ENCODE data around the gene SELPLG.
A peak's percentile ranks its signal among the peaks of the same experiment; 100 is the strongest.

The SELPLG gene

GRCh38 chr12:108610856-108611605, 22.7 kb downstream of the SELPLG start:
- peaks cover 14% of the 10 kb centered on the region for H3K36me3 Mint-ChIP-seq
- no peak overlapping the region for H3K4me3 Mint-ChIP-seq
- DNase-seq (ENCODE audit: low spot score in 2 of 2) (no peak), ATAC-seq (no peak)
- H3K4me1 Mint-ChIP-seq: peaks cover 33% of the 10 kb centered on the region
- no peaks in the 10 kb centered on the region for H3K9me3 Mint-ChIP-seq
- H3K27ac Mint-ChIP-seq: no peak overlapping the region

DNA sequence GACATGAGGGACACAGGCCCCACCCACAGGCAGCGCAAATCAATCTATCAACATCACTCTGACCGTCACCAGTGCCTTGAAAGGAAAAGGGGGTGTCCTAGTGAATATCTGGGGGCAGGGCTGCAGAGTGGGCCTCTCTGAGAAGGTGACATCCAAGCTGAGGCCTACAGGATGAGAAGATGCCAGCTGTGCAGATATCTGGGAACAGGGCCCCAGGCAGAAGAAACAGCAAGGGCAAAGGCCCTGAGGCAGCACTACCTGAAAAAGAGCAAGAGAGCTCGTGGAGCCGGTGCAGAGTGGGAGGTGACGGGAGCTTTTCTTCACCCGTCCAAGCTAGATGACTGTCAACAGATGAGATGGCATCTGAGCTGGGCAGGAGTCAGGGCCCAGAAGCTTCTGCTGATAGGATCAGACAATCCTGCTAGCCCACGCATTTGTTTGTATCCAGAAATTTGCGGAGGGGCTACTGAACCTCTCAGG, 23.3 kb downstream of the SELPLG start:
- Mint-ChIP-seq H3K36me3 (peaks cover 20% of the 10 kb centered on the region), H3K4me3 (no peak overlapping the region)

DNA sequence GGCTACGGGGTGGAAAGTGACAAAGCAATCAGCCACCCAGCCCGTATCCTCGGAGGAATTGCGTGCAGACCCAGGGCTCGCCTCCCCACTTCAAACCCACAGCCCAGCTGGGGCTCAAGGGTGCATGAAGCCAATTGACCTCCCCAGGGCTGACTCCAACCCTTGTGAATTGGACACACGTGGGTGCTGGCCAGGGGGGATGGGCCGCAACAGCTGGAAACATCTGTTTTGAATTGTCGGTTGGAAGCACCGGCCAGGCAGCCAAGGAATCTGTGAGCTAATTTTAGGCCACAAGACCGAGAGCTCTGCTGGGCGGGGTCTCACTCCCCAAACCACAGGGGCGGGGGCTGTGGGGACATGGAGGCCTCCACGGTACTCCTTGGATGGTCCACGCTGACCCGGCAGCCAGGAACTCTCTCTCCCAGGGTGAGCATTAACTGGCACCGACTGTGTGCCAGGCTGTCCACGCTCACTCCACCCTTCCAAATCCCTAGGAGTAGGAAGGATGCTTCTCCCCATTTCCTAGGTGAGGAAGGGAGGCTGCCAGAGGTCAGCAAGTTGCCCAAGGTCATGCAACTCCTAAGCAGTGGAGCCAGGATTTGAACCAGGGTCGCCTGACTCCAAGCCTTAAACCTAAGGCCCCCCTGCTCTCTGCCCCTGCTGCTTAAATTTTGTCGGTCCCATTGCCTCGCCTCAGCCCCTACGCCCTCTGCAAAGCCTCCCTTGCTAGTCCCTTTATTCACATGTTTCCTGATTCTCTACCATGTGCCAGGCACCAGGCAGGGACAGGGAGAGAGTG, 24.0 kb downstream of the SELPLG start:
- Mint-ChIP-seq H3K4me1 (peaks cover 41% of the 10 kb centered on the region), H3K27ac (peak overlapping the region; percentile 19), H3K4me3 (no peak overlapping the region), H3K9me3 (no peaks in the 10 kb centered on the region), H3K36me3 (peaks cover 26% of the 10 kb centered on the region)
- ATAC-seq (no peak), DNase-seq (ENCODE audit: low spot score in 2 of 2) (no peak)

More for the DNA sequence above, 23.3 kb downstream of the SELPLG start:
- Mint-ChIP-seq H3K27ac (peak overlapping the region; percentile 19), H3K4me1 (peaks cover 39% of the 10 kb centered on the region), H3K9me3 (no peaks in the 10 kb centered on the region)
- DNase-seq (ENCODE audit: low spot score in 2 of 2): no peak
- ATAC-seq: no peak

GRCh38 chr12:108608616-108609015, 25.1 kb downstream of the SELPLG start:
- no peak for ATAC-seq
- DNase-seq (ENCODE audit: low spot score in 2 of 2): no peak
- no peak overlapping the region for H3K4me3 Mint-ChIP-seq
- H3K4me1 Mint-ChIP-seq: peaks cover 32% of the 10 kb centered on the region
- no peak overlapping the region for H3K27ac Mint-ChIP-seq
- peaks cover 25% of the 10 kb centered on the region for H3K36me3 Mint-ChIP-seq
- no peaks in the 10 kb centered on the region for H3K9me3 Mint-ChIP-seq

DNA sequence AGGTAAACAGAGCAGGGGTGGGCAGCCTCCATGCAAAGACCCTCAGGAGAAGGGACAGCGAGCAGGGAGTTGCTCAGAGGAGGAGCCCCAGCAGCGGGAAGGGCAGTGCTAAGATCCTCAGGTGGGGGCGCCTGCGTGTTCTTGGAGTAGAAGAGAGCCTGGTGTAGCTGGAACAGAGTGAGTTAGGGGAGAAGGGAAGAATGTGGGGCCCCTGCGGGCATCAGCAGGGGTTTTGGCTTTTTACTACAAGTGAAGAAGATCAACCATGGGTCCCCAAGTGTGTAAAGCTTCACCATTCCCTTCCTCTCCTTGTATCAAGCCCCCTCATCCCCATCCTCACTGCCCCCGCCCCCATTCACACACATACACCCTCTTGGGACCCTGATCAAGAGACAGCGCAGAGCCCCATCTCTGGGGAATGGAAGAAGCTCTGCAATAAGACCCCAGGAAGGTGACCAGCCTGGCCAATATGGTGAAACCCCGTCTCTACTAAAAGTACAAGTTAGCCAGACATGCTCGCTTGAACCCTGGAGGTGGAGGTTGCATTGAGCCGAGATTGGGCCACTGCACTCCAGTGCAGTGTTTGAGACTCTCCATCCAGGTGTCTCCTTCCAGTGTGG, 25.6 kb downstream of the SELPLG start:
- peaks cover 21% of the 10 kb centered on the region for H3K36me3 Mint-ChIP-seq
- no peak overlapping the region for H3K27ac Mint-ChIP-seq
- H3K4me3 Mint-ChIP-seq: no peak overlapping the region
- ATAC-seq (no peak), DNase-seq (ENCODE audit: low spot score in 2 of 2) (no peak)
- H3K9me3 Mint-ChIP-seq: no peaks in the 10 kb centered on the region
- H3K4me1 Mint-ChIP-seq: peaks cover 26% of the 10 kb centered on the region

- H3K27ac Mint-ChIP-seq: peak overlapping the region; percentile 96
- DNase-seq (ENCODE audit: low spot score in 2 of 2) (no peak), ATAC-seq (no peak)
- H3K36me3 Mint-ChIP-seq: peaks cover 21% of the 10 kb centered on the region
- peaks cover 15% of the 10 kb centered on the region for H3K4me1 Mint-ChIP-seq
- H3K9me3 Mint-ChIP-seq: no peaks in the 10 kb centered on the region
- H3K4me3 Mint-ChIP-seq: no peak overlapping the region
These were observed 27.2 kb downstream of the SELPLG start for GRCh38 chr12:108606492-108606891.

DNA sequence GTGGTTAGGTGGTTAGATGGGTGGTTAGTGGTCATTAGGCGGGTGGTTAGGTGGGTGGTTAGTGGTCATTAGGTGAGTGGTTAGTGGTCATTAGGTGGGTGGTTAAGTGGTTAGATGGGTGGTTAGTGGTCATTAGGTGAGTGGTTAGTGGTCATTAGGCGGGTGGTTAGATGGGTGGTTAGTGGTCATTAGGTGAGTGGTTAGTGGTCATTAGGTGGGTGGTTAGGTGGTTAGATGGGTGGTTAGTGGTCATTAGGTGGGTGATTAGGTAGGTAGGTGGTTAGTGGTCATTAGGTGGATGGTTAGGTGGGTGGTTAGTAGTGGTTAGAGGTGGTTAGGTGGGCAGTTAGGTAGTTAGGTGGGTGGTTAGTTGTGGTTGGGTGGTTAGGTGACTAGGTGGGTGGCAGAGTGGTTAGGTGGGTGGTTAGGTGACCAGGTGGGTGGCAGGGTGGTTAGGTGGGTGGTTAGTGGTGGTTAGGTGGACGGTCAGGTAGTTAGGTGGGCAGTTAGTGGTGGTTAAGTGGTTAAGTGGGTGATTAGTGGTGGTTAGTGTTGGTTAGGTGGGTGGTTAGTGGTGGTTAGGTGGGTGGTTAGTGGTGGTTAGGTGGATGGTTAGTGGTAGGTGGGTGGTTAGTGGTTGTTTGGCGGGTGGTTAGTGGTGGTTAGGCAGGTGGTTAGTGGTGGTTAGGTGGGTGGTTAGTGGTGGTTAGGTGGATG, 27.8 kb downstream of the SELPLG start:
- ATAC-seq (no peak), DNase-seq (ENCODE audit: low spot score in 2 of 2) (no peak)
- H3K4me3 Mint-ChIP-seq: no peak overlapping the region
- H3K36me3 Mint-ChIP-seq: peaks cover 21% of the 10 kb centered on the region
- no peaks in the 10 kb centered on the region for H3K9me3 Mint-ChIP-seq
- H3K27ac Mint-ChIP-seq: peak overlapping the region; percentile 96
- H3K4me1 Mint-ChIP-seq: peaks cover 15% of the 10 kb centered on the region

- ATAC-seq (peak; percentile 9), DNase-seq (ENCODE audit: low spot score in 2 of 2) (no peak)
- H3K9me3 Mint-ChIP-seq: no peaks in the 10 kb centered on the region
- H3K4me1 Mint-ChIP-seq: peaks cover 15% of the 10 kb centered on the region
- H3K4me3 Mint-ChIP-seq: no peak overlapping the region
- peaks cover 21% of the 10 kb centered on the region for H3K36me3 Mint-ChIP-seq
- peak overlapping the region; percentile 96 for H3K27ac Mint-ChIP-seq
These were observed 28.5 kb downstream of the SELPLG start for GRCh38 chr12:108605000-108605689.

DNA sequence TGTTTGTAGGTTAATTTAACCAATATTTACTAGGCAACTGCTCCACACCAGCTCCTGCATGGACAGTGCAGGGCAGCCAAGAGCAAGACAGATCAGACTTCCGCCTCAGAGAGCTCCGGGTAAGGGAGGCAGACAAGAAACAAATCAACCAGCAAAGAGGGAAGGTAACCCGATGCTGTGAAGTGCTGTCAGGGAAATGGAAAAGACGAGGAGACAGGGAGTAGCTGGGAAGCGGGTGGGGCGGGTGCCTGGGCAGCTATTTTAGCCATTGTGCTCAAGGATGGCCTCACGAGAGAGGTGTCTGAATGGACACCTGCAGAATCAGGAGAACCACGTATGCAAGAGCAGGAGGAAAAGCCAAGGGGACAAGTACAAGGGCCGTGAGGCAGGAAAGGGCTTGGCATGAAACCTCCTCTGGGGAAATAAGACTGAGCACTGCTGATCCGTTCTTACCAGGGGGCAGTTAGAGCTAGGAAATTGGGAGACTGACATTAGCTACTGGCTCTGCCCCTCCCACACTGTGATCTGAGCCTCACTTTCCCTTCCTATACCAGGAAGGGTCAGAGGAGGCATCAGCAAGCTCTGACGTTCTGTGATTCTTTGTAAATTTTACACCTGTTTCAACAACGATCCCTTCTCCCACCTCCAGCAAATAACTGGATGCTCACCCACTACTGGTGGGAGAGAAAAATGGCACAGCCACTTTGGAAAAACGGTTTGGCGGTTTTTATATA, 29.3 kb downstream of the SELPLG start:
- DNase-seq (ENCODE audit: low spot score in 2 of 2) (no peak), ATAC-seq (no peak)
- no peaks in the 10 kb centered on the region for H3K9me3 Mint-ChIP-seq
- H3K36me3 Mint-ChIP-seq: peaks cover 21% of the 10 kb centered on the region
- H3K4me1 Mint-ChIP-seq: peaks cover 15% of the 10 kb centered on the region
- H3K27ac Mint-ChIP-seq: peak overlapping the region; percentile 96
- no peak overlapping the region for H3K4me3 Mint-ChIP-seq

DNA sequence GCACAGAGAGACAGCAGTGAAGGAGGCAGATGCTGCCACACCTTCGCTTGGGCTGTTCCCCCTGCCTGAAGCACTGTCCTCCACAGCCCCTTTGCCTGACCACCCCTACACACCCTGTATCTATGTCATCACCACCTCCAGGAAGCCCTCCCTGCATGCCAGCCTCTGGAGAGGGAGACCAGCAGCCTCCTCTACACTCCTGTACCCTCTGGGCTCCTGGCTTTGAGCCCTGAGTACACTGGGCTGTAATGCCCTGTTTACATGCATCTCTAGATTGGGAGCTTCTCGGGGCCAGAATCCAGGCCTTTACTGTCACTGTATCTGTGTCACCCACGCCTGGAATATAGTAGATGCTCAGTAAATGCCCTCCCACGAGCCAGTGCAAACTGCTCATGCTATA, 30.0 kb downstream of the SELPLG start:
- ATAC-seq (no peak), DNase-seq (ENCODE audit: low spot score in 2 of 2) (no peak)
- Mint-ChIP-seq H3K4me3 (no peak overlapping the region), H3K4me1 (peaks cover 15% of the 10 kb centered on the region), H3K9me3 (no peaks in the 10 kb centered on the region), H3K36me3 (peaks cover 21% of the 10 kb centered on the region), H3K27ac (peak overlapping the region; percentile 71)

DNA sequence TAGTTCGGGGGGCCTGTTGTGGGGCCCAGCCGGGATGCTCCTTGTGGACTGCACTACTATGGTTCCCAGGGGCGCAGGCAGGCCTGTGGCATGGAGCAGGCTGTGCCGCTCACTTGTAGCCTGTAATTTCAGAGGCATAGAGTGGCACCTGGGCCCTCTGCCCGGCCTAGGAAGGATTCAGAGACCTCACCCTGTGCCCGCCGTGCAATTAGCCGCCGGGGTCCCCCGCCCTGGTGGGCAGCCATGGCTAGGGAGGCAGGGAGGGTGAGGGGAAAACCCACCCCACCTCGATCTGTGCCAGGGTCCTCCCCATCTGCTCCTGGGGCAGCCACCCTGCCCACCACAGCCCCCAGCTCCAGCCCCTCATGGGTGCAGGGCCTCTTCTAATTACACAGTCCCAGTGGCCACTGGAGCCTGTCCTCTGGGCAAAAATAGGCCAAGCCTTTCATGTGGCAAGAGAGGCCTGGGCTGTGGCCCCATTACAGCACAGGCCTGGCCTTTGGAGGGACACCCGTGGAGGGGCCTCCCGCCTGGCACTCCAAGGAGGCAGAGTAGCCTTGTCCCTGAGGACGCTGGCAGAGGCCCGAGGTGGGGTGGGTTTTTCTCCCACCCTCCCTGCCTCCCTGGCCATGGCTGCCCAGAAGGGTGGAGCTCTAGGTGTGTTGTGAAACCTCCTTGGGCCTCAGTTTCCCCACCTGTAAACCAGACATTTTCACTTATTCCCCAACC, 30.6 kb downstream of the SELPLG start:
- no peak for DNase-seq (ENCODE audit: low spot score in 2 of 2)
- no peaks in the 10 kb centered on the region for H3K9me3 Mint-ChIP-seq
- H3K4me1 Mint-ChIP-seq: peaks cover 15% of the 10 kb centered on the region

DNA sequence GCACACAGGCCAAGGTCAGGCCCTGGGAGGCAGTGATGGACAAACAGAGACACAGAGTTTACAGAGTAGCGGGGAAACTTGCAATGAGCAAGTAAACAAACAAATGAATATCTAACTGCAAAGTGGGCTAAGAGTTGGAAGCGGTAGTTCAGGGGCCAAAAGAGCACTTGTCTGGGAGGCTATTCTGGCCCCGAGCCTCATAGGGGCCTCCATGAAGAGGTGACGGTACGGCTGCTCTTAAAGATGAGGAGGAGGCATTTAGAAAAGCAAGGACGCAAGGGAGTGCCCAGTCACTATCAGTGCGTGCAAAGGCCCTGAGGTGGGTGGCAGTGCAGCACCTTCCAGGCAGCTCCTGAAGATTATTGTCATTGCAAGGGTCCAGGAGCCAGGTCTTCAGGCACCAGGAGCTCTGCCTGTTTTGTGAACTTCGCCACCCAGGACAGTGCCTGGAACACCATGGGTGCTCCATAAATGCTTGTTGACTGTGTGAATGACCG, 31.4 kb downstream of the SELPLG start:
- ATAC-seq (no peak), DNase-seq (ENCODE audit: low spot score in 2 of 2) (no peak)
- Mint-ChIP-seq H3K27ac (no peak overlapping the region), H3K4me3 (no peak overlapping the region), H3K9me3 (no peaks in the 10 kb centered on the region), H3K4me1 (peaks cover 15% of the 10 kb centered on the region), H3K36me3 (peaks cover 21% of the 10 kb centered on the region)

More for the DNA sequence above, 30.6 kb downstream of the SELPLG start:
- peak overlapping the region; percentile 71 for H3K27ac Mint-ChIP-seq
- H3K36me3 Mint-ChIP-seq: peaks cover 21% of the 10 kb centered on the region
- ATAC-seq: no peak
- H3K4me3 Mint-ChIP-seq: no peak overlapping the region

- ATAC-seq (no peak), DNase-seq (ENCODE audit: low spot score in 2 of 2) (no peak)
- Mint-ChIP-seq H3K9me3 (no peaks in the 10 kb centered on the region), H3K4me3 (no peak overlapping the region), H3K27ac (no peak overlapping the region), H3K4me1 (peaks cover 6% of the 10 kb centered on the region), H3K36me3 (peaks cover 11% of the 10 kb centered on the region)
These were observed 33.0 kb downstream of the SELPLG start for GRCh38 chr12:108600702-108601007.

Measured in stimulated activated effector memory CD8-positive, alpha-beta T cell treated with anti-CD3 and anti-CD28 coated beads, Interleukin-12 subunit alpha, Interleukin-12 subunit beta, amount 100 ng/mL, for 72 hours (primary cell).